Sigmoid colon (tissue), 3 donors: ENCODE measurements around the gene PGS1.

Experiments
- CTCF ChIP-seq, 4 experiments: fragments of 450-650 bp in 3 of 4; fragments of 200-600 bp in 1 of 4; IDR thresholded peaks; one replicate each; pipeline ENCODE4 v1.5.1; 2016 to 2019; ENCODE audit warnings: antibody characterized with exemption in 4 of 4, mild to moderate bottlenecking in 3 of 4, moderate library complexity in 2 of 4
- POLR2A ChIP-seq, 2 donors: fragments of 450-650 bp; IDR thresholded peaks; one replicate each; pipeline ENCODE4 v1.6.1; 2016; ENCODE audit warnings: antibody characterized with exemption in 2 of 2, mild to moderate bottlenecking in 2 of 2, moderate library complexity in 2 of 2

GRCh38 chr17:78449983-78450595 is 71.6 kb downstream of the PGS1 start:
- TF ChIP-seq POLR2A (IDR thresholded peaks at IDR 0.05): no peak
- no peak for TF ChIP-seq CTCF (IDR thresholded peaks at IDR 0.05)
